ENCODE measurements around the gene C11orf68.

The C11orf68 gene

DNA sequence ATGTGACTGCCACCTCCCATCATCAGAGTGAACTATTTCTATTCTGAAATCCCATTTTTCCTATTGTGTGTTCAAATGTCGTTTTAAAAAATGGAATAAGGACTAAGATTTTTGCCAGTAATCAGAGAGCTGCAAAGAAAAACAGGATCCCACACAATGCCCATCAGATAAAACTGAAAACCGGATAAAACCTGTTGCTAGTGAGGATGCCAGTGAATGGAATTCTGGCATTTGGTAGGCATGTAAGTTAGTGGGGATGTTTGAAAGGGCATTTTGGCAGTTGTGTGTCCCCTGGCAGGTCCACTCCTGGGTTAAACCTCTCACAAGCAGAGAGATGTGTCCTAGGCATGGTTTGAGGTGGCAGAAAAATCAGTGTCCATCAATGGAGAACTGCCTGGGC lies 6.5 kb upstream of the C11orf68 start:
- Histone ChIP-seq H3K27ac (ENCODE audit: low read depth, low read length, poor library complexity, severe bottlenecking) (no peak overlapping the region), H3K4me1 (ENCODE audit: insufficient read depth, low read length, severe bottlenecking) (peaks cover 17% of the 10 kb centered on the region), H2AFZ (ENCODE audit: low read length) (no peak overlapping the region), H3K9me2 (ENCODE audit: low read depth, low read length) (no peaks in the 10 kb centered on the region), H3K9me3 (ENCODE audit: low read length) (no peaks in the 10 kb centered on the region), H3K4me3 (ENCODE audit: low read depth, low read length, poor library complexity, severe bottlenecking) (no peak overlapping the region), H3K79me2 (ENCODE audit: insufficient read depth, low read length) (no peaks in the 10 kb centered on the region), H3F3A (ENCODE audit: insufficient read depth, low read length) (no peaks in the 10 kb centered on the region), H3K36me3 (ENCODE audit: insufficient read depth, low read length) (0 out of 2 replicates have a peak, but pooled peaks cover 3% of the 10 kb centered on the region), H3K4me2 (ENCODE audit: low read length) (no peak overlapping the region), H4K20me1 (ENCODE audit: insufficient read depth, low read length) (no peaks in the 10 kb centered on the region), H3K27me3 (ENCODE audit: insufficient read depth, low read length) (no peaks in the 10 kb centered on the region), H3K9ac (ENCODE audit: low read length) (no peak overlapping the region)
- no peak for TF ChIP-seq EZH2 (IDR thresholded peaks at IDR 0.05; ENCODE audit: borderline replicate concordance, low read length)
- TF ChIP-seq, protein P1, sequence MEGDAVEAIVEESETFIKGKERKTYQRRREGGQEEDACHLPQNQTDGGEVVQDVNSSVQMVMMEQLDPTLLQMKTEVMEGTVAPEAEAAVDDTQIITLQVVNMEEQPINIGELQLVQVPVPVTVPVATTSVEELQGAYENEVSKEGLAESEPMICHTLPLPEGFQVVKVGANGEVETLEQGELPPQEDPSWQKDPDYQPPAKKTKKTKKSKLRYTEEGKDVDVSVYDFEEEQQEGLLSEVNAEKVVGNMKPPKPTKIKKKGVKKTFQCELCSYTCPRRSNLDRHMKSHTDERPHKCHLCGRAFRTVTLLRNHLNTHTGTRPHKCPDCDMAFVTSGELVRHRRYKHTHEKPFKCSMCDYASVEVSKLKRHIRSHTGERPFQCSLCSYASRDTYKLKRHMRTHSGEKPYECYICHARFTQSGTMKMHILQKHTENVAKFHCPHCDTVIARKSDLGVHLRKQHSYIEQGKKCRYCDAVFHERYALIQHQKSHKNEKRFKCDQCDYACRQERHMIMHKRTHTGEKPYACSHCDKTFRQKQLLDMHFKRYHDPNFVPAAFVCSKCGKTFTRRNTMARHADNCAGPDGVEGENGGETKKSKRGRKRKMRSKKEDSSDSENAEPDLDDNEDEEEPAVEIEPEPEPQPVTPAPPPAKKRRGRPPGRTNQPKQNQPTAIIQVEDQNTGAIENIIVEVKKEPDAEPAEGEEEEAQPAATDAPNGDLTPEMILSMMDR (IDR thresholded peaks at IDR 0.05; ENCODE audit: low read length): no peak

DNA sequence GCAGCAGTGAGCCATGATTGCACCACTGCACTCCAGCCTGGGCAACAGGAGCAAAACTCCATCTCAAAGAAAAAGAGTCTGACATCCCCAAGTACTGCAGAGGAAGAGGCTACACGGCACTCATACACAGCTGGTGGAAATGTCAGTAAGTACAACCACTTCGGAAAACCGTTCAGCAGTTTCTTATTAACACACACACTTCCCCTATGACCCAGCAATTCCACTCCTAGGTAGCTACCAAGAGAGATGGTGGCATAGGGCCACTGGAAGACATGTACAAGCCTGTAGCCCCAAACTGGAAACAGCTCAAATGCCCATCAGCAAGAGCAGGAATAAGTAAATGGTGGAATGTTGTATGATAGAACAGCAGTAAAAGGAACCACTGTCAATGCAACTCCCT lies 3.7 kb upstream of the C11orf68 start:
- Histone ChIP-seq H3K27me3 (ENCODE audit: insufficient read depth, low read length) (no peaks in the 10 kb centered on the region), H3F3A (ENCODE audit: insufficient read depth, low read length) (no peaks in the 10 kb centered on the region), H3K9me3 (ENCODE audit: low read length) (no peaks in the 10 kb centered on the region), H3K79me2 (ENCODE audit: insufficient read depth, low read length) (no peaks in the 10 kb centered on the region), H3K27ac (ENCODE audit: low read depth, low read length, poor library complexity, severe bottlenecking) (no peak overlapping the region), H3K4me2 (ENCODE audit: low read length) (no peak overlapping the region), H3K36me3 (ENCODE audit: insufficient read depth, low read length) (0 out of 2 replicates have a peak, but pooled peaks cover 3% of the 10 kb centered on the region), H3K4me3 (ENCODE audit: low read depth, low read length, poor library complexity, severe bottlenecking) (no peak overlapping the region), H4K20me1 (ENCODE audit: insufficient read depth, low read length) (no peaks in the 10 kb centered on the region), H3K9me2 (ENCODE audit: low read depth, low read length) (no peaks in the 10 kb centered on the region), H3K9ac (ENCODE audit: low read length) (no peak overlapping the region), H2AFZ (ENCODE audit: low read length) (no peak overlapping the region), H3K4me1 (ENCODE audit: insufficient read depth, low read length, severe bottlenecking) (peaks cover 21% of the 10 kb centered on the region)
- no peak for TF ChIP-seq EZH2 (IDR thresholded peaks at IDR 0.05; ENCODE audit: borderline replicate concordance, low read length)
- TF ChIP-seq, protein P1 (IDR thresholded peaks at IDR 0.05; ENCODE audit: low read length): no peak

DNA sequence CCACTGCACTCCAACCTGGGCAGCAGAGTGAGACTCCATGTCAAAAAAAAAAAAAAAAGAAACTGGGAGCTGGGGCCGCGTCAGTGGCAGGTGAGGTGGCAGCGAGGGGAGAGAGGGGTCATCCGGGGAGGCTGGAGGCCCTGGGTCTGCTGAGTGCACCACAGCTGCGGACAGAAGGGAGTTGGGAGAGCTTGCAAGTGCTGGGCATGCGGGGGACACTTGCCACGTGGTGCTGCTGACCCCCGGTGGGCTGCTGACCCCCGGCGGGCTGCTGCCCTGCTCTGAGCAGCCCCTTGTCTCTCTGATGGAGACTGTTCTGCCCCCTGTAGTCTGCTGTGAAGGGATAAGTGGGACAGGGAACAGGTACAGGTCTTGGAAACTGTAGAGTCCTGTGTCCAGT lies 3.0 kb upstream of the C11orf68 start:
- Histone ChIP-seq H3K9me3 (ENCODE audit: low read length) (no peaks in the 10 kb centered on the region), H3K4me3 (ENCODE audit: low read depth, low read length, poor library complexity, severe bottlenecking) (no peak overlapping the region), H4K20me1 (ENCODE audit: insufficient read depth, low read length) (no peaks in the 10 kb centered on the region), H3K4me2 (ENCODE audit: low read length) (no peak overlapping the region), H3K36me3 (ENCODE audit: insufficient read depth, low read length) (0 out of 2 replicates have a peak, but pooled peaks cover 3% of the 10 kb centered on the region), H3K9me2 (ENCODE audit: low read depth, low read length) (no peaks in the 10 kb centered on the region), H3F3A (ENCODE audit: insufficient read depth, low read length) (no peaks in the 10 kb centered on the region), H2AFZ (ENCODE audit: low read length) (no peak overlapping the region), H3K27me3 (ENCODE audit: insufficient read depth, low read length) (no peaks in the 10 kb centered on the region), H3K79me2 (ENCODE audit: insufficient read depth, low read length) (no peaks in the 10 kb centered on the region), H3K4me1 (ENCODE audit: insufficient read depth, low read length, severe bottlenecking) (peaks cover 24% of the 10 kb centered on the region), H3K9ac (ENCODE audit: low read length) (no peak overlapping the region), H3K27ac (ENCODE audit: low read depth, low read length, poor library complexity, severe bottlenecking) (no peak overlapping the region)
- no peak for TF ChIP-seq EZH2 (IDR thresholded peaks at IDR 0.05; ENCODE audit: borderline replicate concordance, low read length)
- TF ChIP-seq, protein P1 (IDR thresholded peaks at IDR 0.05; ENCODE audit: low read length): no peak

Measured in OCI-LY1 (cell line).